Activated T-helper 17 cell treated with anti-CD3 and anti-CD28 coated beads, Interleukin-2, amount 50 U/mL, for 72 hours (primary cell): Measurements from ENCODE around the gene CACNA2D2. TPM values are rescaled to one million over a fixed set of nuclear protein-coding genes. Genes with fewer than 3 reads are reported as not detected.
A peak's percentile ranks its signal among the peaks of the same experiment; 100 is the strongest.

Experiments
- ATAC-seq: fragments of 150-1000 bp; cut with Tn5 transposase; replicated peaks from 2 replicates; pipeline ENCODE4 v1.10.0; 2021; ENCODE audit warnings: mild to moderate bottlenecking, moderate library complexity
- H3K27ac Mint-ChIP-seq: one replicate; pipeline ENCODE4 v1.8.0; 2022; ENCODE audit warnings: mixed read lengths
- H3K27me3 Mint-ChIP-seq: one replicate; pipeline ENCODE4 v1.8.0; 2022; ENCODE audit warnings: mixed read lengths
- H3K36me3 Mint-ChIP-seq: one replicate; pipeline ENCODE4 v1.8.0; 2022; ENCODE audit warnings: low read depth, mild to moderate bottlenecking, mixed read lengths
- H3K4me1 Mint-ChIP-seq: one replicate; pipeline ENCODE4 v1.8.0; 2022; ENCODE audit warnings: mixed read lengths
- H3K4me3 Mint-ChIP-seq: one replicate; pipeline ENCODE4 v1.8.0; 2022; ENCODE audit warnings: mild to moderate bottlenecking, mixed read lengths
- H3K9me3 Mint-ChIP-seq: one replicate; pipeline ENCODE4 v1.8.0; 2022; ENCODE audit warnings: mixed read lengths
- total RNA-seq, 2 donors: library from RNA; stranded (reverse); gene quantifications; one replicate each; pipeline ENCODE4 v1.2.3, GENCODE V29; 2022

Gene CACNA2D2
- total RNA-seq, 2 donors from 2014 or later: 0.50 to 5.0 TPM

DNA sequence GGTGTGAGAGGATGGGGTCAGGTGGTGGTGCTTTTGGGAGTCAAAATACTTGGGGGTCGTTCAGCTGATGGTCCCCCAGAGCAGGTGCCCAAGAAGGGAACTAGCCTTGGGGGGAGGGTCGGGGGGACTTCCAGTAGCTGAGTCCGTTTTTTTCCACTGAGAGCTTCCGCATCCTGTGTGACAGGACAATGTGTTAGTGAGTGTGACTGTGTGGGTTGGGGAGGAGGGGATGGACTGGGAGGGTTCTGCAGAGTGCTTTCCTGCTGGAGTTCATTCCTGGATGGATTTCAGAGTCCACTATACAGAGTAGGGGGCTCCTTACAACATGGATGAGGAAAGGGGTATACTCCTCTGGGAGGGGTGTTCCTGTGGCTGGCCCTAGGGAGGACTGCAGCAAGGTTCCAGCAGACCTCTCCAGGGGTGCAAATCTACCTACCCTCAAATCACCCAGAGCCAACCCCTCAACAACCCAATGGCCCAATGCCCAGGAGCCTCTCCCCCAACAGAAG lies 180.3 kb downstream of the CACNA2D2 start:
- peak overlapping the region; percentile 25 for H3K27ac Mint-ChIP-seq
- no peaks in the 10 kb centered on the region for H3K27me3 Mint-ChIP-seq
- peaks cover 13% of the 10 kb centered on the region for H3K36me3 Mint-ChIP-seq
- peak overlapping the region; percentile 88 for H3K4me3 Mint-ChIP-seq
- ATAC-seq: no peak
- peaks cover 11% of the 10 kb centered on the region for H3K4me1 Mint-ChIP-seq
- no peaks in the 10 kb centered on the region for H3K9me3 Mint-ChIP-seq

DNA sequence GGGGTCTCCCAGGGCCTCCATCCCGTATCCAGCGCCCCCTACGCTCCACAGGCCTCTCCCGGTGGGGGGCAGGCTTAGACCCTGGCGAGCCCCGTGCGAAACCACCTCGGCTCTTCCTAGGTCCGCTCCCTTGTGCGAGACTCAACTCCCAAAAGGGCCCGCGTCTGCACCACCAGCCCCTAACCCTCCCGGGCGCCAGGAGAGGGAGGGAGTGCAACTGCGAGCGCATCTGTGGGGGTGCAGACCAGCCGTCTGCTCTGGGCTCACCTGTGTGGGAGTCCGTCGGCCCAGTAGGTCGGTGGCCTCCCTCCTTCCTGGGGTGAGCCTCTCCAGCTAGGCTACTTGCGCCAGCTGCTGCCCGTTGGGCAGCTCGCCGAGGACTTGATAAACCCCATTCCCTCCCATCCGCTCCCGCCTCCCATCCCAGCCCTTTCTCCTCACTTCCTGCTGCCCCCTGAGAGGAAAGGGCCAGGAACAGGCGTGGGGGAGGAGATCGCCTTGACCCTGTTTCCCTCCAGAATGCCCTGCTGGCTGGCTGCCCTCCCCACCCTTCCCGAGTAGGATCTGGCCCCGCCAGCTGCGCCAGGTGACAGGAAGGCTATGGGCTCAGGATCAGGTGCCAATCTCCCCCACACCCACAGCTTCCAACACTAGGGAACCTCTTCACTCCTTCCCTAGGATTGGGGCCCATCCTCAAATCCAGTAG lies 180.9 kb downstream of the CACNA2D2 start, which contains the start of gene HYAL2:
HYAL2 (minus strand) TSS at position 360 of the 706 bp plus-strand sequence. CDS start 2,256 bp downstream, outside the sequence.
- H3K27me3 Mint-ChIP-seq: no peaks in the 10 kb centered on the region
- peaks cover 11% of the 10 kb centered on the region for H3K36me3 Mint-ChIP-seq
- no peak for ATAC-seq
- H3K4me3 Mint-ChIP-seq: peak within 1 kb of the TSS; percentile 88
- H3K4me1 Mint-ChIP-seq: peaks cover 11% of the 10 kb centered on the region
- no peaks in the 10 kb centered on the region for H3K9me3 Mint-ChIP-seq
- H3K27ac Mint-ChIP-seq: peak within 1 kb of the TSS; percentile 88

DNA sequence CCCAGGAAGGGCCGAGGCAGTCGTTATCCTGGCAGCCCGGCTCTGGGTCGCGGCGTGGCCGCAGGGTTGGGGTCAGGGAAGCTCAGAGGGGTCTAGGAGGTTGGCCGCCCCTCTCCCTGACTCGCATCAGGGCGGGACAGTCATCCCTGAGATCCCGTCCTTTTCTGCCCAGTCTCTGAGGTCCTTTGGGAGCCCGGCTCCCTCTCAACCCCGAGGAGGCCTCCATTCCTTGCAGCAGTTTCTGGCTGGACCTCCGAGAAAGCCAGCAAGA lies 181.4 kb downstream of the CACNA2D2 start:
- Mint-ChIP-seq H3K9me3 (no peaks in the 10 kb centered on the region), H3K27ac (no peak overlapping the region), H3K27me3 (no peaks in the 10 kb centered on the region), H3K36me3 (peaks cover 11% of the 10 kb centered on the region), H3K4me1 (peaks cover 11% of the 10 kb centered on the region), H3K4me3 (peak overlapping the region; percentile 88)
- no peak for ATAC-seq

DNA sequence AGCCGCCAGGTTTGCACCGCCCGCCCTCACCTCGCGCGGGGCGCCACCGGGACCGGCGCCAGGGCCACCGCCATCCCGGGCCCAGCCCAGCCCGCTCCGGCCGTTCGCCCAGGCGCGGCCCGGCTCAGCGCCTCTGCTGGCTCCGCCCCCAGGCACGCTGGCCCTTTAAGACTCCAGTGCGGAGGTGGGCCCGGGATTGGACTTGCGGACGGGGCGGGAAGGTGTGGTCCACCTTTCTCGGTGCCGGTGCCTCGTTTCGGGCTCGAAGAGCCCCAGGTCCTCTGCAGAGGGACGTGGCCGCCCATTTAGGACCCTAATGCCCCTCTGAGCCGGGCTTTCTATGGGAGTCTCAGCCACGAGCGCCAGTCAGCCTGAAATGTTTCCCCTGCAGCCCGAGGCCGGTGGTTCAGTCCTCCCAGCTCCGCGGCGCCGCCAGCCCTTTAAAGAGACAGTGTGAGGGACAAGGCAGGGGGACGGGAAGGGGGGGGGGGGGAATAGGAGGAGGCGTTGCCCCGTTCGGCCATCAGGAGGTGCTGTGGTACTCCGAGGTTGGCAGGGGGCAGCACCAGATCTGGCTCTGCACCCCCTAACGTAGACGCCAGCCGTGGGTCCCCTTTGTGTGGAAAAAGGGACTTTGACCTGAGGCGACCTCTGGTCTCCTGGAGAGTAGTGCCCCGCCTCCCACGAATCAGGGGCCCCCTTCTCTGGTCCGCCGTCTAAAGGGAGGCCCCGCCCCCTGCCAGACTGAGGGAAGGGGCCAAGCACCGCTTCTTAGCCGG lies 181.9 kb downstream of the CACNA2D2 start:
- Mint-ChIP-seq H3K9me3 (no peaks in the 10 kb centered on the region), H3K27ac (peak overlapping the region; percentile 88), H3K36me3 (peaks cover 11% of the 10 kb centered on the region), H3K4me1 (peaks cover 16% of the 10 kb centered on the region), H3K4me3 (peak overlapping the region; percentile 88), H3K27me3 (no peaks in the 10 kb centered on the region)
- peak; percentile 80 for ATAC-seq

DNA sequence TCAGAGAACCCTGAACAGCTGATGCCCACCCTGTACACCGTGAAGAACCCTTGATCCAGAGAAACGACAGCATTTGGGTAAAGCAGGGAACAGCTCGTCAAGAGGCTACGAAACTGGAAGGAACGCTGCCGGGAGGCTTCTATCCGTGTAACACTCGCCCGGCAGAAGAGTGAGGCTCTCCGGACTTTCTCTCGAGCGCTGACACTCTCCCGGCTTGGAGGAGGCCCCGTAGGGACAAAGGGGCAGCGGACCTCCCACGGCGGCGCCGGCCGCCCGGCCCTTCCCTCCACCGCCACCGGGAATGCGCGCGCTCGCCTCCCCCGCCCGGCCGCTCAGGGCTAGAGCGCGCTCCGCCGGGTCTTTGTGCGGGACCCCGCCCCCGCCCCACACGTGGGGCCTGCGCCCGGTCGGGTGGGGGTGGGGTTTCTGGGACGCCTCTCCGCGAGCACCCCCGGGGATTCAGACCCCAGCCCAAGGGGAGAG lies 182.5 kb downstream of the CACNA2D2 start:
- ATAC-seq: peak; percentile 61
- Mint-ChIP-seq H3K4me3 (peak overlapping the region; percentile 88), H3K9me3 (no peaks in the 10 kb centered on the region), H3K36me3 (peaks cover 11% of the 10 kb centered on the region), H3K27me3 (no peaks in the 10 kb centered on the region), H3K27ac (peak overlapping the region; percentile 87), H3K4me1 (peaks cover 21% of the 10 kb centered on the region)

DNA sequence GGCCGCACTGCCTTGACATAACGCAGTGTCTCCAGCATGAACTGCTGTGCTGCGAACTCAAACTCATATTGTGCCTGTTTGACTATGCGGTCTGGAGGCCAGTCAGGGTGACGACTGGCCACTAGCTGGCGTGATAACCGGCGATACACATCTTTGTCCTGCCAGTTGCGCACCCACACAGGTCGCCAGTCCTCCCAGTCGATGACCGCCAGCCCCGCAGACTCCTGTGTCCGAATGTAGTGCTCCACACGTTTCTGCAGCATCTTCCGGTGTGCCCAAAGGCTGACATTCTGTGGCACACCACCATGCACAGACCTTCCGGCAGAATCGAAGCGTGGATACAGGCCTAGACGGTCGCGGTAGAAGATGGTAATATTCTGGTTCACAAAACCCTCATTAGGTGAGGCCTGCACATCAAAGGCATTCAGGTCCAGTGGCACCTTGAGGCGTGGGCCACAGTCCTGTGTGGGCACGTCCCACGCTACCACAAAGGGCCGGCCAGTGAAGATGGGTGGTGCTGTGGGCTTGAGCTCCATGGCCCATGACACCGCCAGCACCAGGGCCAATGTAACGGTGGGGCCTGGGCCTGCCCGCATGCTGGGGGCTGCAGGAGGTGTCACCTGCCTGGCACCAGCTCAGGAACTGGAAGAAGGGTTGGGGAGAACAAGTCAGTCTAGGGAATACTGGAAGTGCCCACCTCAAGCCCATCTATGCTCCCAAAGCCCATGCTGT lies 183.4 kb downstream of the CACNA2D2 start:
- peaks cover 6% of the 10 kb centered on the region for H3K36me3 Mint-ChIP-seq
- peak overlapping the region; percentile 87 for H3K27ac Mint-ChIP-seq
- H3K9me3 Mint-ChIP-seq: no peaks in the 10 kb centered on the region
- H3K4me1 Mint-ChIP-seq: peaks cover 21% of the 10 kb centered on the region
- ATAC-seq: no peak
- no peaks in the 10 kb centered on the region for H3K27me3 Mint-ChIP-seq
- peak overlapping the region; percentile 88 for H3K4me3 Mint-ChIP-seq

DNA sequence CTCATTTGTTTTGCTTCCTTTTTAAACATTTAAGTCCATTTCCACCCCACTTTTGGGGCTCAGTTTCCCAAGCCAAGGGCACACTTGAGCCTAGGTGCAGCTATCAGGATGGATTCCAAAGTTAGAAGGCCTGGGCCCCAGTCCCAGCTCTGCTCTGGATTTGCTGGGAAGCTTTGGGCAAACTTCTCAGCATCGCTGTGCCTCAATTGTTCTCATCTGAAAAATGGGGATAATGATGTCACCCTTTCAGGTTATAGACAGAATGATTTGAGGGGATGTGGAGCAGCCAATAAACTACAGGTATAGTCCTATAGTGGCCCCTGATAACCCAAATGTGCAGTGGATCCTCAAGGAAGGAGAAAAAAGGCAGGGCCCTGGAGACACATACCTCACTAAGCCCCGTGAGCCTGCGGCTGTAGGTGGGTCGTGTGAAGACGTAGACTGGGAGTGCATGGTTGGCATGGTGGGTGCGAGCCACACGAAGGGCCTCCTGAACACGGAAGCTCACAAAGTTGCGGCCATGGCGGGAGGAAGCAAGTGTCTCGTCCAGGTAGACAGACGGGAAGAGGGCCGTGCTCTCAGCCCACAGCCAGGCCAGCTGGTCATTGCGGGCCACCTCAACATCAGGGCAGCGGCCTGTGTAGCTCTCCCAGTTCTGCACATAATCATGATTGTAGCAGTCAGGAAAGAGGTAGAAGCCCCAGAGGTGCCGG lies 184.1 kb downstream of the CACNA2D2 start:
- H3K4me1 Mint-ChIP-seq: peaks cover 21% of the 10 kb centered on the region
- no peak overlapping the region for H3K27ac Mint-ChIP-seq
- H3K4me3 Mint-ChIP-seq: peak overlapping the region; percentile 88
- ATAC-seq: no peak
- no peaks in the 10 kb centered on the region for H3K36me3 Mint-ChIP-seq
- no peaks in the 10 kb centered on the region for H3K27me3 Mint-ChIP-seq
- no peaks in the 10 kb centered on the region for H3K9me3 Mint-ChIP-seq

DNA sequence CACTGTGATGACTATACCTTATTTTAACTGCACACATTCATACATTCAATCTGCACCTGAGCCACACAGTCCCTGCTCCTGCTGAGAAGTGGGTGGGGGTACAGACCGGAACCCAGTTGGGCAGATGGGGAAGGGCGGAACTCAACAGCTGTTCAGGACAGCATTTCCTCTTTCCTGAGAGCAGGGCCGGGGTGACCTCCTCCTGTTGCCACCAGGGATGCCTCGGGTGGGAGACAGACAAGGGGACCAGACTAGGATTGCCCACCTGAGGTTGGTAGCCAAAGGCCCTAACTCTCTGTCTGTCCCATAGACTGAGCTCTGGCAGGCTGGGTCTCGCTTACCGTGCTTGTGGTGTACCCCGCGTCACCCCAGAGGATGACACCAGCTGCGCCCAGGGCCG lies 184.8 kb downstream of the CACNA2D2 start:
- ATAC-seq: no peak
- Mint-ChIP-seq H3K27ac (no peak overlapping the region), H3K4me1 (peaks cover 21% of the 10 kb centered on the region), H3K4me3 (peak overlapping the region; percentile 88), H3K9me3 (no peaks in the 10 kb centered on the region), H3K27me3 (no peaks in the 10 kb centered on the region), H3K36me3 (no peaks in the 10 kb centered on the region)

DNA sequence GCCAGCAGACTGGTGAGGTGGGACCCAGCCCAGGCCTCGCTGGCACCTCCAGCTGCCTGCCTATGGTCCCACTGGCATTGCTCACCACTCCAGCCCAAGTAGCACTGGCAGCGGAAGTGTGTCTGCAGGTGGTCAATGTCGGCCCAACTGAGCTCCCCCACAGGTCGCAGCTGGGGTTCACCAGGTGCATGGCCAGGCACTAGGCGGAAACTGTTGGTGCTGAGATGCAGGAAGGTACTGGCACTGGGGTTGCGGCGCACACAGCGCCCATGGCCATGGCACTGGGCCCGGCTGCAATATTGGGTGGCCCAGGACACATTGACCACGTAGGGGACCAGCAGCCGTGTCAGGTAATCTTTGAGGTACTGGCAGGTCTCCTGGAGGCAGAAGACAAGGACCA lies 185.3 kb downstream of the CACNA2D2 start:
- Mint-ChIP-seq H3K9me3 (no peaks in the 10 kb centered on the region), H3K36me3 (no peaks in the 10 kb centered on the region), H3K27me3 (no peaks in the 10 kb centered on the region), H3K27ac (no peak overlapping the region), H3K4me1 (peaks cover 21% of the 10 kb centered on the region), H3K4me3 (no peak overlapping the region)
- no peak for ATAC-seq

DNA sequence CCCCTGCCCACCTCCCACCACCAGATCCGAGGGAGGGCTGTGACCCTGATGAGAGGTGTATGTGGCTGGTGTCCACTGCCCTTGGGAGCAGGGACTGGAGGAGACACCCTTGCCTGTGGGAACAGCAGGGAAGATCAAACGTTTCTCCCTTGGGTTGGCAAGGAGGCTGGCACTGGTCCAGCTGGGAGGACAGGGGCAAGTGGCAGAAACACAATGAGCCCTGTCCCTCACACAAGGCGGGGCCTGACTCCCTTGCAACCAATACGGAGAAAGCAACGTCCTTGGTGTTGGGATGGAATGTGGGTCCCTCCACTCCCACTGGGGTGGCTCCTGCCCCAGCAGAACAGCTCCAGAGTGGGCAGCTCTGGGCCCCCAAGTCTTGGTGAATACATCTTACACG lies 186.1 kb downstream of the CACNA2D2 start:
- no peaks in the 10 kb centered on the region for H3K9me3 Mint-ChIP-seq
- H3K27me3 Mint-ChIP-seq: no peaks in the 10 kb centered on the region
- peak overlapping the region; percentile 74 for H3K27ac Mint-ChIP-seq
- peaks cover 21% of the 10 kb centered on the region for H3K4me1 Mint-ChIP-seq
- no peak for ATAC-seq
- H3K36me3 Mint-ChIP-seq: no peaks in the 10 kb centered on the region
- H3K4me3 Mint-ChIP-seq: peak overlapping the region; percentile 71

DNA sequence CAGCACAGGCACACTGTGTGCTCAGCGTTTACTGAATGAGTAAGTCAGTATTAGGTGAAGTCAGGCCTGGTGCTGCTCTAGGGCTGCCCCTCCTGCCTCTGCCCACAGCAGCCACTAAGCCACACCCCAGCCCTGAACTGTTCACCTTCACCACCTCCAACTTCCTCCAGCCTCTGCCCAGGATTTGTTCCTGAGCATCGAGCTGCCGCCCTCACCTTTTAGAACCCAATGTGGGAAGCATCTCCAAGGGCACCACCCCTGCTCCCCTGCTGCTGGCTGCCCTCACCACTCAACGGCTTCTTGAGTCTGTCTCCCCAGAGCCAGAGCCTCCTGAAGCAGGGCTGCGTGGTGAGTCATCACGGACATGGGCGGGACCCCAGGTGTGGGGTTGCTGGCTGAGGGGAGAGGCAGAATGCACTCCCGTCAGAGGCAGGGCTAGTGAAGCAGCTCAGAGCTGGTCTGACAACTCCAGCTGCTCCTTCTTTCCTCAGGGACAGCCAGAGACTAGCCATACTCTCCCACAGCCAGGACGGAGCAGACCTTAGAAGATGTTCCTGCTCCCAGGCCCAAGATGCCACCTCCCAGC lies 186.7 kb downstream of the CACNA2D2 start:
- Mint-ChIP-seq H3K4me1 (peaks cover 21% of the 10 kb centered on the region), H3K9me3 (no peaks in the 10 kb centered on the region), H3K27ac (peak overlapping the region; percentile 74), H3K27me3 (no peaks in the 10 kb centered on the region), H3K36me3 (no peaks in the 10 kb centered on the region), H3K4me3 (peak overlapping the region; percentile 71)
- ATAC-seq: peak; percentile 80

DNA sequence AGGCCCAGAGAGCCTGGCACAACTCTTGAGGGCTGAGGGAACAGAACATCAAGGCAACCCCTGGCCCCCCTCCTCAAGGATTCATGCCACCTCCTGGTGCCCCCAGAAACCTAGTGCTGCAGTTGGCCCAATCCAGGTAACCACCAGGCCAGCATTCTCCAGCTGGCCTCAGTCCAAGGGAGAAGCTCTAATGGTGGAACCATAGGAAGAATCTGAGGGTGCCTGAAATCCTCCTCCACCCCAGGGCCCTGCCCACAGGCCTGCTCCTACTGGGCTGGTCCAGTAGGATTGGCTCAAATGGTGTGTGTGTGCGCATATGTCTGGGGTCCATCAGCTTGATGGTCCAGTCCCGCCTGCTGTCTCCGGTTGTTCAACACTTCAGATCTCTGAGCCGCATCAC lies 188.6 kb downstream of the CACNA2D2 start:
- peaks cover 16% of the 10 kb centered on the region for H3K4me1 Mint-ChIP-seq
- H3K27me3 Mint-ChIP-seq: no peaks in the 10 kb centered on the region
- no peaks in the 10 kb centered on the region for H3K9me3 Mint-ChIP-seq
- peak overlapping the region; percentile 47 for H3K27ac Mint-ChIP-seq
- ATAC-seq: no peak
- H3K36me3 Mint-ChIP-seq: no peaks in the 10 kb centered on the region
- no peak overlapping the region for H3K4me3 Mint-ChIP-seq

DNA sequence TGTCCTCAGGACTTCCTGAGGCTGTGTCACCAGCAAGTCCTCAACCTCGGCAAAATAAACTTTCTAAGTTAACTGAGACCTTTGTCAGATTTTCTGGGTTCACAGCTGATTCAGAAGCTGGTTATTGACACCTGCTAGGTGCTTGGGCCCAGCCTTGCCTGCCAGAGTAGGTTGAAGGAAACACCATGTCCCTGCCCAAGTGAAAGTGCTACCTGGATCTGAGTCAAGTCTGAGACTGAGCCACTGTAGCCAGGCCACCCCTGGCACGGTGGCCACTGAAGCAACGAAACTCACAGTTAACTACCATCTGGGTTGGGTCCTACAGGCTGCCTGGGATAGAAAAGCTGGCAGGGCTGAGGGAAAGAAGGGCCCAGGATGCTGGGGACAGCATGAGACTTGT lies 189.1 kb downstream of the CACNA2D2 start:
- H3K4me3 Mint-ChIP-seq: no peak overlapping the region
- H3K27ac Mint-ChIP-seq: peak overlapping the region; percentile 41
- H3K36me3 Mint-ChIP-seq: no peaks in the 10 kb centered on the region
- no peaks in the 10 kb centered on the region for H3K9me3 Mint-ChIP-seq
- peaks cover 13% of the 10 kb centered on the region for H3K4me1 Mint-ChIP-seq
- no peak for ATAC-seq
- H3K27me3 Mint-ChIP-seq: no peaks in the 10 kb centered on the region
